SK-N-SH treated with all-trans-retinoic acid at 6 μM for 48 hours (cell line): Measurements from ENCODE around the gene OXSR1.
"Not testable (repeated sequence)": the region's sequence is repeated elsewhere in the genome, so short reads cannot be mapped to it uniquely, and the experiment has no call there.

Source experiments
- ATAC-seq: fragments of 200-7000 bp; cut with Tn5 transposase; 3 replicates; pipeline ENCODE4 v1.9.1; 2020; ENCODE audit warnings: mild to moderate bottlenecking, moderate library complexity
- ARNTL ChIP-seq: fragments of 450-650 bp; formaldehyde crosslinking; IDR thresholded peaks from 2 replicates; pipeline ENCODE4 v1.5.0; 2020; ENCODE audit warnings: low read depth, mild to moderate bottlenecking, moderate library complexity, borderline replicate concordance
- CSDC2 ChIP-seq: fragments of 250-450 bp; sonication (Bioruptor Pico); IDR thresholded peaks from 2 replicates; pipeline ENCODE4 v1.5.0; 2020; ENCODE audit warnings: mild to moderate bottlenecking, moderate library complexity
- ESRRG ChIP-seq: fragments of 250-450 bp; sonication (Bioruptor Pico); IDR thresholded peaks from 2 replicates; pipeline ENCODE4 v1.6.1; 2021; ENCODE audit warnings: mild to moderate bottlenecking
- GLIS3 ChIP-seq: fragments of 250-450 bp; sonication (Bioruptor Pico); IDR thresholded peaks from 2 replicates; pipeline ENCODE4 v1.5.0; 2020; ENCODE audit warnings: mild to moderate bottlenecking, moderate library complexity
- ISL1 ChIP-seq: fragments of 250-450 bp; sonication (Bioruptor Pico); IDR thresholded peaks from 2 replicates; pipeline ENCODE4 v2.1.2; 2022; ENCODE audit warnings: mild to moderate bottlenecking, moderate library complexity
- OSR1 ChIP-seq: fragments of 250-450 bp; sonication (Bioruptor Pico); IDR thresholded peaks from 2 replicates; pipeline ENCODE4 v1.8.0; 2022; ENCODE audit warnings: moderate library complexity, mild to moderate bottlenecking, inconsistent platforms
- PPARA ChIP-seq: fragments of 250-450 bp; sonication (Bioruptor Pico); IDR thresholded peaks from 2 replicates; pipeline ENCODE4 v1.5.0; 2020; ENCODE audit warnings: mild to moderate bottlenecking, borderline replicate concordance
- SNAI2 ChIP-seq: fragments of 250-450 bp; sonication (Bioruptor Pico); IDR thresholded peaks from 2 replicates; pipeline ENCODE4 v1.5.0; 2020; ENCODE audit warnings: mild to moderate bottlenecking, moderate library complexity
- TCF4 ChIP-seq: fragments of 250-450 bp; sonication (Bioruptor Pico); IDR thresholded peaks from 2 replicates; pipeline ENCODE4 v1.8.0; 2021; ENCODE audit warnings: mild to moderate bottlenecking, moderate library complexity, borderline replicate concordance
- TOX ChIP-seq: fragments of 250-450 bp; sonication (Bioruptor Pico); IDR thresholded peaks from 2 replicates; pipeline ENCODE4 v1.8.0; 2021; ENCODE audit warnings: mild to moderate bottlenecking, moderate library complexity, borderline replicate concordance
- ZC3H10 ChIP-seq: fragments of 250-450 bp; sonication (Bioruptor Pico); IDR thresholded peaks from 2 replicates; pipeline ENCODE4 v1.5.1; 2021; ENCODE audit warnings: mild to moderate bottlenecking, moderate library complexity
- ZFP3 ChIP-seq: fragments of 250-450 bp; sonication (Bioruptor Pico); IDR thresholded peaks from 2 replicates; pipeline ENCODE4 v1.5.0; 2020; ENCODE audit warnings: mild to moderate bottlenecking, moderate library complexity
- ZFP30 ChIP-seq: fragments of 450-650 bp; formaldehyde crosslinking; IDR thresholded peaks from 2 replicates; pipeline ENCODE4 v1.5.0; 2022; ENCODE audit warnings: mild to moderate bottlenecking, moderate library complexity
- ZNF565 ChIP-seq: fragments of 450-650 bp; formaldehyde crosslinking; conservative IDR thresholded peaks from 2 replicates; pipeline ENCODE4 v1.5.0; 2020; ENCODE audit warnings: low read depth, mild to moderate bottlenecking, moderate library complexity
- ZNF70 ChIP-seq: fragments of 450-650 bp; formaldehyde crosslinking; IDR thresholded peaks from 2 replicates; pipeline ENCODE4 v1.5.0; 2020; ENCODE audit warnings: mild to moderate bottlenecking, moderate library complexity
- ZNF8 ChIP-seq: fragments of 450-650 bp; formaldehyde crosslinking; IDR thresholded peaks from 2 replicates; pipeline ENCODE4 v1.5.0; 2020; ENCODE audit warnings: mild to moderate bottlenecking, moderate library complexity
- TF ChIP-seq, protein P1 (sequence below): fragments of 250-450 bp; sonication (Bioruptor Pico); IDR thresholded peaks from 2 replicates; pipeline ENCODE4 v1.8.0; 2021; ENCODE audit warnings: low read depth, mild to moderate bottlenecking, moderate library complexity, borderline replicate concordance
- TF ChIP-seq, protein P2 (sequence below): fragments of 250-450 bp; sonication (Bioruptor Pico); IDR thresholded peaks from 2 replicates; pipeline ENCODE4 v1.5.1; 2021; ENCODE audit warnings: mild to moderate bottlenecking, moderate library complexity
- TF ChIP-seq, protein P3 (sequence below): fragments of 250-450 bp; sonication (Bioruptor Pico); IDR thresholded peaks from 2 replicates; pipeline ENCODE4 v1.5.0; 2020; ENCODE audit warnings: mild to moderate bottlenecking, moderate library complexity
- TF ChIP-seq, protein P4 (sequence below): fragments of 250-450 bp; sonication (Bioruptor Pico); IDR thresholded peaks from 2 replicates; pipeline ENCODE4 v1.8.0; 2020; ENCODE audit warnings: mild to moderate bottlenecking, moderate library complexity, borderline replicate concordance

The OXSR1 gene

DNA sequence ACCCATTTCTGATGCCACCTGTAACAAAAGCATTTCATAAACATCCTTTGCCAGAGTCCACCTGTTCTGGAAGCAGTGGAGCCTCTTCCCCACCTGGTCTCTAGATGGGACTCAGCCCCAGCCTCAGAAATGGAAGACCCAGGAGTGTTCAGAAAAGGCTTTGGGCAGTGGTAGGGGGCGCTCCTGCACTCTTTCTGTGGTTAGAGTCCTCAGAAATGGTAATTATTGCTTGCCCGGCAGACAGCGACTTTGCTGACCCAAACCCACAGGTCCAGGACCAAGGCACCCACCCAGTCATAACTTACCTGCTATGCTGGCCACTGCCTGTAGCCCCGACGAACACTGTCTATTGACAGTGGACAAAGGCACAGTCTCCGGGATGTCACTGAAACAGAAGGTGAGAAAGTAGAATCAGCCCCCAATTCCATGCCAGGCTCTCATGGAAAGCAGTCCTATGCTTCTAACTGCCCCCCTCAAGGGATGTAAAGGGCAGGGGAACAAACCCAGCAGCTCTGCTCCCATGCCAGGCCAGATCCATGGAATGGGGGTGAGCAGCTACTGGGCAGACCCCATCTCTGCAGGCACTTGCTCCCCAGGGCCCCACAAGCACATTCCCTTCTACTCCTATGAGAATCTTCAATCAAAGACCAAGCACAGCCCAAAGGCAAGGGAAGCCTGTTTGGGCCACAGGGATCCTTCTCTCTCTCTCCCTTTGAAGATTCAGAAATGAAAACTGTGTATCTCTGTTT, 33.5 kb upstream of the OXSR1 start (continued):
- TF ChIP-seq, protein P1, sequence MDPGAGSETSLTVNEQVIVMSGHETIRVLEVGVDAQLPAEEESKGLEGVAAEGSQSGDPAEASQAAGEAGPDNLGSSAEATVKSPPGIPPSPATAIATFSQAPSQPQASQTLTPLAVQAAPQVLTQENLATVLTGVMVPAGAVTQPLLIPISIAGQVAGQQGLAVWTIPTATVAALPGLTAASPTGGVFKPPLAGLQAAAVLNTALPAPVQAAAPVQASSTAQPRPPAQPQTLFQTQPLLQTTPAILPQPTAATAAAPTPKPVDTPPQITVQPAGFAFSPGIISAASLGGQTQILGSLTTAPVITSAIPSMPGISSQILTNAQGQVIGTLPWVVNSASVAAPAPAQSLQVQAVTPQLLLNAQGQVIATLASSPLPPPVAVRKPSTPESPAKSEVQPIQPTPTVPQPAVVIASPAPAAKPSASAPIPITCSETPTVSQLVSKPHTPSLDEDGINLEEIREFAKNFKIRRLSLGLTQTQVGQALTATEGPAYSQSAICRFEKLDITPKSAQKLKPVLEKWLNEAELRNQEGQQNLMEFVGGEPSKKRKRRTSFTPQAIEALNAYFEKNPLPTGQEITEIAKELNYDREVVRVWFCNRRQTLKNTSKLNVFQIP (CRISPR knock-in tag) = no peak
- TF ChIP-seq TCF4 (CRISPR knock-in tag) (no peak), ZFP30 (CRISPR knock-in tag) (no peak)

DNA sequence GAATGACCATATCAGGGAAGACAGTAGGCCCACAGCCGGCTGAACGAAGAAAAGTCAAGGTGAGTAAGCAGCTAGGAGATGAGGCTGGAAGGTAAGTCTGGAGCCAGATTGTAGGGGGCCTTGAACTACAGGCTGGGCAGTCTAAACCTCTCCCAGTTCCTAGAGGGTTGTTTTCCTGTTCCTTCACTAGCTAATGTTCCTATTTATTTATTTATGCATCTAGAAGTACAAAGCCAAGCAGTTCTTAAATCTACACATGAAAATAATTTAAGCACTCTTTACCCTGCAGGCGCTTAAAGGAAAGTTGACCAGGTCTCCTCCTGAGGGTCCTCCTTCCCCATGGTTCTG, 32.2 kb upstream of the OXSR1 start:
- no peak for TF ChIP-seq ZNF565 (CRISPR knock-in tag)
- TF ChIP-seq PPARA (CRISPR knock-in tag) = no peak
- no peak for TF ChIP-seq ESRRG (CRISPR knock-in tag)
- TF ChIP-seq TCF4 (CRISPR knock-in tag) = no peak
- TF ChIP-seq, protein P2, sequence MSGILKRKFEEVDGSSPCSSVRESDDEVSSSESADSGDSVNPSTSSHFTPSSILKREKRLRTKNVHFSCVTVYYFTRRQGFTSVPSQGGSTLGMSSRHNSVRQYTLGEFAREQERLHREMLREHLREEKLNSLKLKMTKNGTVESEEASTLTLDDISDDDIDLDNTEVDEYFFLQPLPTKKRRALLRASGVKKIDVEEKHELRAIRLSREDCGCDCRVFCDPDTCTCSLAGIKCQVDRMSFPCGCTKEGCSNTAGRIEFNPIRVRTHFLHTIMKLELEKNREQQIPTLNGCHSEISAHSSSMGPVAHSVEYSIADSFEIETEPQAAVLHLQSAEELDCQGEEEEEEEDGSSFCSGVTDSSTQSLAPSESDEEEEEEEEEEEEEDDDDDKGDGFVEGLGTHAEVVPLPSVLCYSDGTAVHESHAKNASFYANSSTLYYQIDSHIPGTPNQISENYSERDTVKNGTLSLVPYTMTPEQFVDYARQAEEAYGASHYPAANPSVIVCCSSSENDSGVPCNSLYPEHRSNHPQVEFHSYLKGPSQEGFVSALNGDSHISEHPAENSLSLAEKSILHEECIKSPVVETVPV (CRISPR knock-in tag) = no peak
- no peak for TF ChIP-seq OSR1 (CRISPR knock-in tag)
- no peak for TF ChIP-seq ZC3H10 (CRISPR knock-in tag)
- TF ChIP-seq, protein P3, sequence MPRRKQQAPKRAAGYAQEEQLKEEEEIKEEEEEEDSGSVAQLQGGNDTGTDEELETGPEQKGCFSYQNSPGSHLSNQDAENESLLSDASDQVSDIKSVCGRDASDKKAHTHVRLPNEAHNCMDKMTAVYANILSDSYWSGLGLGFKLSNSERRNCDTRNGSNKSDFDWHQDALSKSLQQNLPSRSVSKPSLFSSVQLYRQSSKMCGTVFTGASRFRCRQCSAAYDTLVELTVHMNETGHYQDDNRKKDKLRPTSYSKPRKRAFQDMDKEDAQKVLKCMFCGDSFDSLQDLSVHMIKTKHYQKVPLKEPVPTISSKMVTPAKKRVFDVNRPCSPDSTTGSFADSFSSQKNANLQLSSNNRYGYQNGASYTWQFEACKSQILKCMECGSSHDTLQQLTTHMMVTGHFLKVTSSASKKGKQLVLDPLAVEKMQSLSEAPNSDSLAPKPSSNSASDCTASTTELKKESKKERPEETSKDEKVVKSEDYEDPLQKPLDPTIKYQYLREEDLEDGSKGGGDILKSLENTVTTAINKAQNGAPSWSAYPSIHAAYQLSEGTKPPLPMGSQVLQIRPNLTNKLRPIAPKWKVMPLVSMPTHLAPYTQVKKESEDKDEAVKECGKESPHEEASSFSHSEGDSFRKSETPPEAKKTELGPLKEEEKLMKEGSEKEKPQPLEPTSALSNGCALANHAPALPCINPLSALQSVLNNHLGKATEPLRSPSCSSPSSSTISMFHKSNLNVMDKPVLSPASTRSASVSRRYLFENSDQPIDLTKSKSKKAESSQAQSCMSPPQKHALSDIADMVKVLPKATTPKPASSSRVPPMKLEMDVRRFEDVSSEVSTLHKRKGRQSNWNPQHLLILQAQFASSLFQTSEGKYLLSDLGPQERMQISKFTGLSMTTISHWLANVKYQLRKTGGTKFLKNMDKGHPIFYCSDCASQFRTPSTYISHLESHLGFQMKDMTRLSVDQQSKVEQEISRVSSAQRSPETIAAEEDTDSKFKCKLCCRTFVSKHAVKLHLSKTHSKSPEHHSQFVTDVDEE (CRISPR knock-in tag) = no peak
- no peak for TF ChIP-seq ZNF70 (CRISPR knock-in tag)
- no peak for TF ChIP-seq SNAI2 (CRISPR knock-in tag)
- TF ChIP-seq ZFP30 (CRISPR knock-in tag) = no peak
- no peak for TF ChIP-seq ZFP3 (CRISPR knock-in tag)
- no peak for TF ChIP-seq ARNTL
- TF ChIP-seq ISL1 = no peak
- TF ChIP-seq TOX (CRISPR knock-in tag) = no peak
- TF ChIP-seq ZNF8 (CRISPR knock-in tag) = no peak
- no peak for ATAC-seq

DNA sequence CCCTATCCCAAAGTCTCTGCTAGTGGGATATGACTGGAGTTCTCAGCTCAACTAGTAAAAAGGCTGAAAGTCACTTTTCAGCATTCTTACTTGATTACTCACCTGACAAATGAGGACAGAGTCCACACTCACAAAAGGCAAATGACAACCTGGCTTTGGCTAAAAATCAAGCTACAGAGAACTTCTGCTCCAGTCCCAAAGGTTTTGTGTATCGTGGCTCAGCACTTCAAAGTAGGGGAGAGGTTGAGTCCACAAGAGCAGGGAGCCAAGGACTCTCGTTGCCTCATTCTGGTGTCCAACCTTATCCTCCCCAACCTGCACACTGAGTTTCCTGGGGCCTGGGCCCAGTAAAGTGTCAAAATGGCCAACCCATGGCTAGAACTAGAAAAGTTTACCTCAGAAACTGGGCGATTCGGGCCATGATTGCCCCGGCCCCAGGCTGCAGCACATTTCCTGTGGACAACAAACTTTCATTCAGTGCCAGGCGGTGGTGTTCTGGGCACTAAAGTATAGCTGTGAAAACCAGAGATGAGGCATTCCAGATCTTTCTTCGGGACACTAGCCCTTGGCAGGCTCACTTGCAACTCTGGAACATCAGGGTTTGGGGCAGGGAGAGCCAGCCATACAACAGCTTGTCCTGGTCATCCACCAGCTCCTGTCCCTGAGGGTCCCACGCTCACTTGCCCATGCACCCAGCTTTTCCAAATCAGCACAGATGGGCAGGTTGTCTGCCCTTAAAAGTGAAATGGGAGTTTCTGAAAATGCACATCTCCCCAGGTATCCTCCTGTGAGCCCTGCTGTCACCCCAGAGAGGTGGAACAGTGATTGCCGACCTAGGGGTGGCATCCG, 31.6 kb upstream of the OXSR1 start:
- ATAC-seq = no peak
- TF ChIP-seq SNAI2 (CRISPR knock-in tag) (no peak), ZNF70 (CRISPR knock-in tag) (no peak), ZC3H10 (CRISPR knock-in tag) (no peak), OSR1 (CRISPR knock-in tag) (no peak), ISL1 (no peak), ZFP3 (CRISPR knock-in tag) (no peak), TCF4 (CRISPR knock-in tag) (no peak), CSDC2 (CRISPR knock-in tag) (no peak), ZNF8 (CRISPR knock-in tag) (no peak), GLIS3 (CRISPR knock-in tag) (no peak), ARNTL (no peak)
- TF ChIP-seq, protein P4, sequence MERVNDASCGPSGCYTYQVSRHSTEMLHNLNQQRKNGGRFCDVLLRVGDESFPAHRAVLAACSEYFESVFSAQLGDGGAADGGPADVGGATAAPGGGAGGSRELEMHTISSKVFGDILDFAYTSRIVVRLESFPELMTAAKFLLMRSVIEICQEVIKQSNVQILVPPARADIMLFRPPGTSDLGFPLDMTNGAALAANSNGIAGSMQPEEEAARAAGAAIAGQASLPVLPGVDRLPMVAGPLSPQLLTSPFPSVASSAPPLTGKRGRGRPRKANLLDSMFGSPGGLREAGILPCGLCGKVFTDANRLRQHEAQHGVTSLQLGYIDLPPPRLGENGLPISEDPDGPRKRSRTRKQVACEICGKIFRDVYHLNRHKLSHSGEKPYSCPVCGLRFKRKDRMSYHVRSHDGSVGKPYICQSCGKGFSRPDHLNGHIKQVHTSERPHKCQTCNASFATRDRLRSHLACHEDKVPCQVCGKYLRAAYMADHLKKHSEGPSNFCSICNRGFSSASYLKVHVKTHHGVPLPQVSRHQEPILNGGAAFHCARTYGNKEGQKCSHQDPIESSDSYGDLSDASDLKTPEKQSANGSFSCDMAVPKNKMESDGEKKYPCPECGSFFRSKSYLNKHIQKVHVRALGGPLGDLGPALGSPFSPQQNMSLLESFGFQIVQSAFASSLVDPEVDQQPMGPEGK (CRISPR knock-in tag) = no peak

DNA sequence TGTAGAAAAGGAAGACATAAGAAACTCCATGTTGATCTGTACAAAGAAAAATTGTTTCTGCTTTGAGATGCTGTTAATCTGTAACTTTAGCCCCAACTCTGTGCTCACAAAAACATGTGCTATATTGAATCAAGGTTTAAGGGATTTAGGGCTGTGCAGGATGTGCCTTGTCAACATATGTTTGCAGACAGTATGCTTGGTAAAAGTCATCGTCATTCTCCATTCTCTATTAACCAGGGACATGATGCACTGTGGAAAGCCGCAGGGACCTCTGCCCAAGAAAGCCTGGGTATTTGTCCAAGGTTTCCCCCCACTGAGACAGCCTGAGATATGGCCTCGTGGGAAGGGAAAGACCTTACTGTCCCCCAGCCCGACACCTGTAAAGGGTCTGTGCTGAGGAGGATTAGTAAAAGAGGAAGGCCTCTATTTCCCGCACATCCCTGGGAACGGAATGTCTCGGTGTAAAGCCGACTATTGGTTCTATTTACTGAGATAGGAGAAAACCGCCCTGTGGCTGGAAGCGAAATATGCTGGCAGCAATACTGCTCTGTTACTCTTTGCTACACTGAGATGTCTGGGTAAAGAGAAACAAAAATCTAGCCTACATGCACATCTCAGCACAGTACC, 30.7 kb upstream of the OXSR1 start:
- ATAC-seq = not testable (repeated sequence)

DNA sequence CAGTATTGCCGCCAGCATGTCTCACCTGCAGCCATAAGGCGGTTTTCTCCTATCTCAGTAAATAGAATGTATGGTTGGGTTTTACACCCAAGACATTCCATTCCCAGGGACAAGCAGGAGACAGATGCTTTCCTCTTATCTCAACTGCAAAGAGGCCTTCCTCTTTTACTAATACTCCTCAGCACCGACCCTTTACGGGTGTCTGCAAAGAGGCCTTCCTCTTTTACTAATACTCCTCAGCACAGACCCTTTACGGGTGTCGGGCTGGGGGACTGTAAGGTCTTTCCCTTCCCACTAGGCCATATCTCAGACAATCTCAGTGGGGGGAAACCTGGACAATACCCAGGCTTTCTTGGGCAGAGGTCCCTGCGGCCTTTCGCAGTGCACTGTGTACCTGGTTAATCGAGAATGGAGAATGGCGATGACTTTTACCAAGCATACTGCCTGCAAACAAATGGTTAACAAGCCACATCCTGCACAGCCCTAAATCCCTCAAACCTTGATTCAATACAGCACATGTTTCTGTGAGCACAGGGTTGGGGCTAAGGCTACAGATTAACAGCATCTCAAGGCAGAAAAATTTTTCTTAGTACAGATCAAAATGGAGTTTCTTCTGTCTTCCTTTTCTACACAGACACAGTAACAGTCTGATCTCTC, 29.6 kb upstream of the OXSR1 start:
- not testable (repeated sequence) for ATAC-seq
